NCI-H1417 treated with DMSO at 0.1 percent for 48 hours (cell line): ENCODE results near the gene PIM2.
A peak's percentile ranks its signal among the peaks of the same experiment; 100 is the strongest.

Experiments
- DNase-seq: peaks from one replicate; lab custom pipeline; 2025; lab: John Stamatoyannopoulos, UW

The PIM2 gene

DNA sequence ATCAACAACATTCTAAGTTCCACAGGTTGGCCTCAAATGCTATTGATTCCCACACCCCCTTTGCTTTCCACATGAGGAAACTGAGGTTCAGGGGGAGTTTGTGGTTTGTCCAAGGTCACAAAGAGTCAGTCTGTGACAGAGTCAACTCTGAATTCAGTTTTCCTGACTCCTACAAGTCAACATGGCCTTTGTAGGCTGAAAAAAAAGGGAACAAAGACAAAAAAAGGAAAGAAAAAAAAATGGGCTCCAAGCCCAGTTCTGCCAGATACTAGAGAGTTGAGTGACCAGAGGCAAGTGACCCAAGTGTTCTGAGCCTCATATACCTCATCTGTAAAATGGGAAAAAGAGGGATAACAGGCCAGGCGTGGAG is 16.5 kb upstream of the PIM2 start:
- no peak for DNase-seq

DNA sequence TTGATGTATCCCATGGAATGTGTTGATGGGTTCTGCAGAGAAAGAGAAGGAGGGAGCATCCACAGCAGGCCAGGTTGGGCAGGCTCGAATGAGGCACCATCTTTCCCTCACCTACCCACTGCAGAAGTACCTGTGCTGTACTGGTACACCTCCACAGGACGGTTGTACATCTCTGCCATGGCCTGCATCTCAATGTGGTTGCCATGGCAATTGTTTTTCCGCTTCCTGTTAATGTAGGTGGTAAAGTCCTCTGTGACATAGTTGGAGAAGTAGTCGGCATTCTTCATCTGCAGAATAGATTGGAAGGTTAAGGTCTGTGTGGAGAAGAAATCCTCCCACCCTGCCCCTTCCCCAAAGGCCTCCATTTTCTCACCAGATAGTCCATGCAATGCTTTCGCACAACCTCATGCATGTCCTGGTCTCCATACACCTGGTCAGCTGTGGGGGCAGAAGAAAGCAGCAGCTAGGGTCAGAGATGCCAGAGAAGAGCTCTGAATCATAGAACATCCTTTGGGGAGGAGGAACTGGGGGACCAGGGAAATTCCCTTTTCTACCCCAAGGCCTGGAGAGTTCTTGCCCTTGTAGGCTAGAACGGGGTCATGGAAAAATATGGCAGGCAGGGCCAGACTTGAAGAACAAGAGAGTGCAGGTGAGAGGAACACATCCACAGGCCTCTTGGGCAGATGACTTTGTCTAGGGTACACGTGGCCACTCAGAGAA is 15.9 kb upstream of the PIM2 start:
- no peak for DNase-seq

DNA sequence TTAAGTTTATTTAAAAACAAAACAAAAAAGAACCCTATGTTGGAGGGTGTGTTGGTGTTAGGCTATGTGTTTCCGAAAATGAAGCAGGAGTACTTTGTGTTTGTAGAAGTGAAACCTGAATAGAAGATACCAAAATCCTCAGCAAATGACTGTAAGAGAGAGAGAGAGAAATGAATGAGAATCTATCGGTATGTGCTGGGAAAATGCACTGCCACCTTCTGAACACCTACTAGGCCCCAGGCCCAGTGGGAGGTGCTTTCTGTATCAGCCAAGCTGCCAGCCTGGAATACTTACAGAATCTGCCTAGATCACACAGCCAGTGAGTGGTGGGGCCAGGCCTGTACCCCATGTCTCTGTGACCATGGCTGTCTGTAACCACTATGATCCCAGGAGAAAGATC is 14.9 kb upstream of the PIM2 start:
- no peak for DNase-seq

DNA sequence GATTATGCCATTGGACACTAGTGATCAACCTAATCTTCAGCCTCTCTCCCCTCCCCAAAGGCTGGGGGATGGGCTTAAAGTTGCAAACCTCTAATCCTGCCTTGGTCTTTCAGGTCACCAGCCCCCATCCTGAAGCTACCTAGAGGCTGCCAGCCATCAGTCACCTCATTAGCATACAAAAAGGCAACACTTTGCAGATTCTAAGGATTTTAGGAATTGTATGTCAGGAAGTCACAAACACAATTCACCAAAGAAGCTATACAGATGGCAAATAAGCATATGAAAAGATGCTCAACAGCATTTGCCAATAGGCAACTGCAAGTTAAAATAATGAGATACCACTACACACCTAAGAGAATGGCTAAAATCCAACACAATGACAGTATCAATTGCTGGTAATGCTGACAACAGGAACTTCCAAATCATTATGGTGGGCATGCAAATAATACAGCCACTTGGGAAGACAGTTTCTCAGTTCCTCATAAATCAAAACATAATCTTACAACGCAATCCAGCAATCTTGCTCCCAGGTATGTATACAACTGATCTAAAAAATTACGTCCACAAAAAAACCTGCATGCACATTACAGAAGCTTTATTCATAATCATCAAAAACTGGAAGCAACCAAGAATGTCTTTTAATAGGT is 9.0 kb upstream of the PIM2 start:
- DNase-seq: no peak

DNA sequence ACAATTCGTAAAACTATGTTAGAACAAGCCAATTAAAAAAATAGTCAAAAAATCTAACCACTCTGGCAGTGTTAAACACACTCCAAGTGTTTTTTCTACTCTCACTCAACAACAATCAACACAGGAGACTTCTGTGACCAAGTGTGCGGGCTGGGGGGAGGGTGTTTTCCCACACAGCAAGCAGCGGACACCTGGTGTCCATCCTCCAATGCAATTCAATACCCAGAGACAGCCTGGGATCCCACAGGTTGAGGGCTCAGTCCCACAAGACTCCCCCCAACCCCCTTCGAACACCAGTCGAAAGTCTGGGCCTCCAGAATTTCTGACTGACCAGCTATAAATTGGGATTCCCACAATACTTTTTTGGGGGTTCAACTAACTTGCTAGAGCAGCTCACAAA is 8.3 kb upstream of the PIM2 start:
- DNase-seq: no peak

DNA sequence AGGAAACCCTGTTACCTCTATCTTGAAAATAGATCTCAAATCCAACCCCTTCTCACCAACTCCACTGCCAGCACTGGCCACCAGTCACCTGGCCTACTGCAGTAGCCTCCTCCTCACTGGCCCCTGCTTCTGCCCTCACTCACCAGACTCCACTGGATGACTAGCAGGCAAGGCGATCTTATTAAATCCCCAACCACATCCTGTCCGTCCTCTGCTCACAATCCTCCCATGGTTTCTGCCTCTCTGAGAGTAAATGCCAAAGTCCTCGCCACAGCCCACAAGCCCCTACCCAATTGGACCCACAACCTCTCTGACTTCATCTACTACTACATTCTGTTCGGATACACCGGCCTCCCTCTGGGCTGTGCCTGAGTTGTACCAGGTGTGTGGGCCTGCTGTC is 5.4 kb upstream of the PIM2 start:
- no peak for DNase-seq

DNA sequence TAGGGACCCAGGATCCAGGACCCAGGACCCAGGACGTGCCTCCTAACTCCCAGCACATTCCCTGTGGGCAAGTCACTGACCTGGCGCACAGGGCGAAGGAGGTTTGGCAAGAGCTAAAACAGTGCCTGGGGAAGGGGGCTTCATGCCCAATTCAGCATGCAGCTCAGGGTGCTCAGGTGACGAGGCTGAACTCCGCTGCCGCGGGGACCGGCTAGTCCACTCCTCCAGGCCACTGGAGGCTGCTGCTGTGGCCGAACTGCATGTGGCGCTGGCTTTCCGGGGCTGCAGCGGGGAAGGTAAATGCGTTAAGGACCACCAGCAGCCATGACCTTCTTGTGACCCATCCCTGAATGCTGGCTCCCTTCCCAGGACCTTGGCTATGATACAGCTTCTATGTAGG is 4.9 kb upstream of the PIM2 start:
- DNase-seq: no peak

DNA sequence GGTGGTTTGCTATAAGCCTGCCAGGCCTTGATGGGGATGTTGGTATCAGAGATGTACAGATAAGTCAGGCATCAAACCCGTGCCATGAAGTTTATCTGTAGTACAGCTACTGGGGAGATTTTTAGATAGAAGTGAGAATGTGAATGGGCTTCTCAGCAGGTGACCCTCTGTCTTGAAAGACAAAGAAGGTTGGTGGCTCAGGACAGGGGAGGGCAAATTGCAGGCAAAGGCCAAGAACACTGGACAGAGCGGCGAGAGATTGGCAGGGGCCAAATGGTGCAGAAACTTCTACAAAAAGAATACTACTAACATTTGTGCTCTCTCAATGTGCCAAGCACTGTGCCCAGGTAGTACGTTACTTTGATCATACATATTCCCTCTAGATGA is 1.9 kb upstream of the PIM2 start:
- no peak for DNase-seq

DNA sequence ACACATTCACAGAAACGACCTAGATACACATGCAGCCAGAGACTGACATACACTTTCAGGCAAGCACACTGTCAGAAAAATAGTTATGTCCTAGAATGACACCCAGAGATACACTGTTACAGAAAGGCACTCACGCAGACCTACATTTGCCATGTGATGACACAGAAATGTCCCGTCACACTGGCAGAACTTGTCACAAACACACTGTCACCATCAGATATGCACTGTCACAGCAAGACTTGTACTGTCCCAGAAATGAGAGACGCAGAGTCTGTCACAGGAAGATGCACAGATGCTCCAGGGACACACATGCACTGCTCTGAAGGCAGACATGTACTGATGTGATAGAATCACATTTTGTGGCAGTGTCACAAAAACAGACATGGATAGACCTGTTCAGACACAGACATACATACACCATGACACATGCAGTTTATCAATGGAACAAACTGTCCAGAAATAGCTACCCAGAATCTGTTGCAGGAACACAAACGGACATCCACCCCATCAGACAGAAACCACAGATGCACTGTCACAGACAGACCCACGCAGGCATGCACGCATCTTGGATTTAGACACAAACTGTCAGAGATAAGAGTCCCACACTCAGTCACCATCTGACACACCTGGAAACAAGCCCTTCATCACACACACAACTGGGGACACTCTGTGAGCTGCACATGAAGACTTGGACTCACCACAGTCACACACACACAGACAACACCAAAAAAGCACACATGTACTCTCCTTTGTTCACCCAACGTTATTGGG is 1.3 kb upstream of the PIM2 start:
- DNase-seq: no peak

DNA sequence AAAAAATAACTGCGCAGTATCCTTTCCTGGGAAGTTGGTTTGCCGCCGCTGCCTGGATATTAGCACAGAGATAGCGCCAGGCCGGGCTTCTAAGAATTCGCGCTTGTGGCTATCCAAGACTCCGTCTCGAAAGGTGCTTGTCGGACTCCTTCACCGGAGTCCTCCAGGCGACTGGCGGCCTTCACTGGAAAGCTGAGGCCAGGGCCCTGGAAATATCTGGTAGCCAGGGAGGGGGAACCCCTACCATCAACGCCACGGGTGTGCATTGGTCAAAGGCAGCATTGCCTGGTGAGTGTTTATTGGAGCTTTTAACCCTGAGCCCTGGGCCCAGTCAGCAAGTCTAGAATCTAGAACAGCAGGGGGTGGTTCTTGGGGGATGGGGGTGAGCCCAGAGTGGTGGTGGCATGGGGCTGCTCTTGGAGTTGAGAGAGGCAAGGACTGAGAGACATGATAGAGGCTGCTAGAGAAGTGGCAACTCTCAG is 577 bp upstream of the PIM2 start:
- DNase-seq: no peak

DNA sequence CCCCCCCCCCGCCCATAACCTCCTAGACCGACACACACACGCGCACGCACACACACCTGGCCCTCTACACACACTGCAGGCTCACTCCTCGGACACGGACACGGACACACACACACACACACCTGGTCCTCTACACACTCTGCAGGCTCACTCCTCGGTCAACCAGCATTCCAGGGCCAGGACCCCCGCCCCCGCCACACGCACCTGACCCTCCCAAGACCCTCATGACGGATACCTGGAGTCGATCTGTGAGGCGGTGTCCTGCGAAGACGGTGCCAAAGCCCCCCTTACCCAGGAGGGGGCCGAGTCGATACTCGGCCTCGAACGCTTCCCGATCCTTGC is 552 bp downstream of the PIM2 start:
- no peak for DNase-seq

DNA sequence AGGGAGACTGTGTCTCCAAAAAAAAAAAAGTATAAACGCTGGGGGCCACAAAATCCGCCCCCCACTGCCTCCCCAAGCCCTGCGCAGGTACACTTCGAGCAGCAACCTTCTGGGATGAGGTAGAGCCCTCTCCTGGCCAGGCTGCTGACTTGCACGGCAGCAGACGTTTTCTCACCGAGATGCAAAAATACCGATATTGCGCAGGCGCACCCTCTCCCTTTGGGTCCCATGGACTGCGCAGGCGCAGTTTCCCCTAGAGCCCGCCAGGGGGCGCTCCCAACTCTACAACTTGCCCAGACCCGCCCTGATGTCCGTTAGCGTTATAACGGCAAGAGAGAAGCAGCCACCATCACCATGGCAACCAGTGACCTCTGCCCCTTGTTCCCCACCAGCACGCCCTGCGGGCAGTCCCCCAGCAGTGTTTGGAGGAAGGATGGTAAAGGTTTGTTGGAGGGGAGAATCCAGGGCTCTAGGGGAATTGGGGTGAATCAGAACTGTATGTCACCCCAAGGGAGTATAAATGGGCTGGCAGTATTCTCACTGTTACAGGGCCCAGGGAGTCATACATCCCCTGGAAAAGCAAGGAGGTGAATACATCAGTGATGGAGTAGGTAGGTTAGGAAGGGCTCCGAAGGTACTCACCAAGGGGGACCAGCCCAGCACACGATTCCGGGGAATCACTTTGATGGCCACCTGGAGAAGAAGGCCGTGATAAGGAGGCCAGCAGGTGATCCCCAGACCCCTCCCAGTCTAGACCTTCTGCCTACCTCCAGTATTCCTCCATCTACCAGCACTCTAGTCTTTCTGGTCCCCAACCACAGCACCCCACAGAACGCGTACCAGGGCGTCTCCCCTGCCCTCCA is 1.5 kb downstream of the PIM2 start:
- no peak for DNase-seq

DNA sequence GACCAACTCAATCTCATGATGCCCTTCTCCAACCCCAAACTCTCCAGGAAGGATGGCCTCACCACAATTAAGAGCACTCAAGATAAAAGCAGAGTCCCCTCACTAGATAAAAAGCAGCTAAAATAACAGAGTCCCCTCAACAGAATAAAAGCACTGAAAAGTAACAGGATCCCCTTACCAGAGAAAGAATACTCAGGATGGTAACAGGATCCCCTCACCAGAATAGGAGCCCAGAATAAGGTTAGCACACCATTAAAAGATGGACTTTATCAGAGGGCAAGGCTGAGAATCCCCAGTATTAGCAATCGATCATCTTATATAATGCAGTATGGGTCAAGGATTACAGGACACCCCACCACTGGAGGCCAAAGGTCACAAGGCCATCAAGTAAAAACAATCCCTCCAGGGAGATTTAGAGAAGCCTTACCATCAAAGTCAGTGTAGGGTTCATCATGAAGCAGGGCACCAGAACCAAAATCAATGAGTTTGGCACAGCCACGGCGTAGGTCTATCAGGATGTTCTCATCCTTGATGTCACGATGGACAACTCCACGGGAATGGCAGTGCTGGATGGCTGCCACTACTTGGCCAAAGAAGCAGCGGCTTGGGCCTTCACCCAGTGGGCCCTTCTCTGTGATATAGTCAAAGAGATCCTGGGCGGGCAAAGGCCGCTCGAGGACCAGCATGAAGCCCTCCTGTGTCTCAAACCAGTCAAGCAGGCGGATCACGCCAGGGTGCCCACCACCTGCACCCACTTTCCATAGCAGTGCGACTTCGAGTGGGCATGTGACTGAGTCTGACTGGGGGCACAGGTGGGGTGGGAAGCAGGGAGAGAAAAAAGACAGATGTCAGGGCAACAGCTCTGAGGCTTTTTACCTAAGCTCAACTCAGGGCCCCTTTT is 4.0 kb downstream of the PIM2 start:
- DNase-seq: no peak

DNA sequence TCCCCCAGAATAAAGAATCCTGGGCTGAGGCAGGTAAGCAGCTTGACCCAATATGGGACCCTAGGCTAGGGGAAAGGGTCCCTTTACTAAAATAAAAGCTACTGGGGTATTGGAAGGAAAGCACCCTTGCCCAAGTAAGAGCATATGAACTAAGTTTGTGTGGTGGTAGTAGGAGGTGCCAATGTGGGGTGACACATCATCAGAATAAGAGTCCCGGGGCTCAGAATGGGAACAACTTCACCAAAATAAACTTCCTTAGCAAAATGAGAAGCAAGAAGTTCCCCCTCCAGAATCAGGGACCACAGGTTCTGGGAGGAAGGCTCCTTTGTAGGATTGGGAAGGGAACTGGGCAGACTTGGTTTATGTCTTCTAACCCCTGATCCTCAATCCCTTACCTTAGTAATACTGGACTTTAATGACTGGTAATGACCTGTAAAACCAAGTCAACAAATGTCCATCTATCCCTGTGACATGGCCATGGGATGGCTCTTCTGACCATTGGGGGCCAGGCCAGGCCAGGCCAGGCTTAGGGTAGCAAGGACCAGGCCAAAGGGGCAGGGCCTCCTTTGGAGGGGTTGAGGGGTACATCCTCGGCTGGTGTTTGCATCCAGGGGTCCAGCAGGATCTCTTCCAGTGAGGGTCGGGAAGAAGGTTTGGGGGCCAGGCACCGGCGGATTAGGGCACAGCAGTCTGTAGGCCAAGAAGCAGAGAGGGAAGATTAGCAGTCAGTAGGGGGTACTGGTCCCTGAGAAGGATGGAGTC is 5.0 kb downstream of the PIM2 start:
- no peak for DNase-seq

DNA sequence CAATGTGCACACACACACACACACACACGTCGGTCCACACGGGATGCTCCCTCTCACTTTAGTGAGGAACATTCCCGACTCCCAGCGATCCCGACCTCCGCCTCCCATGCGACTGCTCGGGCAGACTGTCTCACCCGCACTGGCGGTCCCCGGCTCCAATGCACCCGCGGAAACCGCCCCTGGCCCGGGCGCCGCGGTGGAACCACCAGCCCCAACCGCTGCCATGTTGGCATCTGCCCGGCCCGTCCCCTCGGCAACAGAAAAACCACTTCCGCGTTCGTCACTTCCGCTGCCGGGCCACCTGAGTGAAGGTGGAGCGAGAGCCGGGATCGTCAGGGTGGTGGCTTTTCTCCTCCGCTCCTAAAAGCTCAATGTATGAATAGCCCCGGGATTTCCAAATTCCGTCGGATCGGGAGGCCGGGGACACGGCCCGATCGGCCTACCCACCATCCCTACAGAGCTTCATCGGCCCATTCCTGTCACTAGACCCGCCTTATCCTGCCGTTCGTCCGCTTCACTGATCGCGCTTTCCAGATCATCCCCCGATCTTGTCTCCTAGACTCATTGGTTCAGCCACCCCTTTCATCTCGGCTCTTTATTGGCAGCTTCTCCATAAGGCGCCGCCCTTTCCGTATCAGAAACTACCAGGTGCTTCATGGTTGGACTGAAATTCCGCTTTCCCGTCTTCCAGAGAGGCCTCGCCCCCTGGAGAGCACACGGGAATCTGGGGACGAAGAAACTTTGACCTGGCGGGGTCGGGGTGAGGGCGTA is 7.2 kb downstream of the PIM2 start, which contains the start of gene SLC35A2:
SLC35A2 (minus strand) TSS at position 235 of the 771 bp plus-strand sequence; CDS start at position 225, 10 bp downstream.
- DNase-seq: peak; percentile 46

DNA sequence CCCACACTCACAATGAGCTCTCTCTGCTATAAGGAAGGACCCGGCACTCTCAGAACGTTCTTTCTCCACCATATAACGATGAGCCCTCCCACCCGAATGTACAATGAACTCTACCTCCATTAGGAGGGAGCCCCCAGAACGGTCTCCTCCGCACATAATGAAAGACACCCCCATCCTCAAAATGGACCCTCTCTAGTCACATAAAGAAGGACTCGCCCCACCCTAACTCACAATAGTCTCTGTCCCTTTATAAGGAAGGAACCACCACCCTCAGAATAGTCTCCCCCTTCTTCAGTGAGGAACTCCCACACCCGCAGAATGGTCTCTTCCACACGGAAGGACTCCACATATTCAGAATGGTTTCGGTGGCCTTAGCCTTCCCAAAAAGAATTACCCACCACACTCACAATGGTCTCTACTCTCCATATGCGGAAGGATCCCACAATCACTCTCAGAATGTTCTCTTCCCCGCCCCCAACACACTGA is 7.9 kb downstream of the PIM2 start:
- DNase-seq: no peak

DNA sequence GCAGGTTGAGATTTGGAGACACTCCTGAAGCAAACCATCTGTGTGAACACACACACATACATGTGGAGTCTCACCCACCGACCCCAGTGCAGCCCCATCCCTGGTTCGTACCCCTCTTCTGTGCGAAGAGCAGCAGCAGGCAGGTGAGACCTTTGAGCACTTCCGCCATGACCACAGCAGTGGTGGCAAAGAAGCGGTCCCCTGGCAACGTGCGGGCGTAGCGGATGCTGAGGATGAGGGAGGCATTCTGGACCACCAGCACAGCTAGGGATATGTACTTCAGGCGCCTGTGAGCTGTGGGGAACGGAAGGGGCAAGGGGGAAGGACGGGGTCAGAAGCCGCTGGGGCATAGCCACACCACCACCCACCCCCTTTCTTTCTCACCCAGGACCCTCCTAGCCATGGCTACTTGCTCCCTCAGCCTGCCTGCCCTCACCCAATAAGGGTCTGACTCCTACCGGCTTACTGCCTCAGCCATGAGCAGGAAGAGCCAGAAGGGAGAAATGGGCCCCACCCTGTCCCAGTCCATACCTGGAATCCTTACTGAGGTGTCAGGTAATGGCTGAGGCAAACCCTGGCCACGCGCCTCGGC is 9.0 kb downstream of the PIM2 start:
- no peak for DNase-seq

DNA sequence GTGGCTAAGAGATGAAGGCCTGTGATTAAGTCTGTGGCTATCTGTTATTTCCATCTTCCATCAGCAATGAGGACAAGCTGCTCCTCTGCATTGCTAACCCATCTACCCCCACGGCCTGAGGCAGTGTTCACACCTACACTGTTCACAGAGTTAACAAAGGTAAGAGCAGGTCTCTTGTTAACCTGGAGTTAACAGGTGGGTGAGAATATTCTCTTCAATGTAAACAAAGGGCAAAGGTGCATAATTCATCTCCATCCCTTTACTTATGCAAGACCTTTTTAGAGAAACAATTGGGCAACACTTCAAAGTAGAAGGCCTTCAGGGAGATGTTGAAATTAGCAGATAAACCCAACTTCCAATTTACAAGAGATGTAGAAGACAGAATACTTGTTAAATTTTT is 10.2 kb downstream of the PIM2 start:
- no peak for DNase-seq
